HG03060 (cell line): ENCODE data around the gene PHF13.

Experiments used
- ATAC-seq: cut with Tn5 transposase; IDR thresholded peaks from one replicate; pipeline ENCODE4 v1.9.1; 2021; ENCODE audit warnings: low read depth, moderate number of reproducible peaks; ENCODE audit not compliant: unreplicated experiment

PHF13 gene

DNA sequence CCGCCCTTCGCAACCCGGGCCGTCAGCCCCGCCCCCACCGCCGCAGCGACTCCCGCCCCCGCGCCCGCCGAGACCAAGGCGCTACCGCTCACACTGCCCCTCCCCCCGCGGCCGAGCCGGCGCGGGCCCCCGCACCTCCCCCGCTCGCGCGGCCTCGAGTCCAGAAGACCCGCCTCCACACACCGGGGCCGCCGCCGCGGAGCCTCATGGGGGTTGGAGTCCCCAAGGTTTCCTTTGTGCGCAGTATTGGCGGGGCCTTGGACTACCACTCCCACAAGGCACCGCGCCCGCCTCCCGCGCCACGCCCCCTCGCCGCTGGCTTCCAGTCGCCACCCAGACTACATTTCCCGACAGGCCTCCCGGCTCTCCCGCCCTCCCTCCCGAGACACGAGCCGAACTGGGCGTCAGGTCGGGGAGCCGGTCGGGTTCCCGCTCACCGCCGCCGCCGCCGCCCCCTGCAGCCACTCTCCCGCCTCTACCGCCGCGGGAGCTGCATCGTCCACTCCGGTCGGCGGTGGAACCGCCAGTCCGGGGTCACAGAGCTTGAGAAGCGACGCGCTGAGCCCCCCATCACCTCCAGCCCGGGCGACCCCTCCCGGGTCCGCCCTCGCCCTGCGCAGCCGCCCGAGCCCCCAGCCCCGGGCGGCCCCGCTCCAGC is at the start of gene PHF13:
TSS of gene PHF13 (plus strand) at position 371 of the 658 bp plus-strand sequence. CDS start 336 bp downstream, outside the sequence.
- ATAC-seq, result peak; percentile 80

DNA sequence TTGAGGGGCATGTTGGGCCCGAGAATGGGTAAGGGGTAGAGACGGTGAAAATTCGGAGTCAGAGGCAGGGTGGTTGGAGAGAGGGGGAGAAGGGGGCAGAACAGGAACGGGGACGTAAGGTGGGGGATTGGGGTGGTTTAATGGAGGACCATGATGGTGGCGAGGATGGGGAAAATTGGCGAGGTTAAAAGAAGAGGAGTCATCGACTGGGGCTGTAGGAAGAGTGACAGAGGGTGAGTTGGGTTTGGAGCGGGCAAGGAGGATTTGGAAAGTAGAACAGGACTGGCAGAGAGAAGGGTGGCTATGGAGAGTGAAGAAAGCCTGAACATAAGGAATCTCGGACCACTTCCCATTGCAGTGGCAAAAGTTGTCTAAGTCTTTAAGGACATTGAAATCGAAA is 44.5 kb upstream of the PHF13 start:
- ATAC-seq, result no peak

DNA sequence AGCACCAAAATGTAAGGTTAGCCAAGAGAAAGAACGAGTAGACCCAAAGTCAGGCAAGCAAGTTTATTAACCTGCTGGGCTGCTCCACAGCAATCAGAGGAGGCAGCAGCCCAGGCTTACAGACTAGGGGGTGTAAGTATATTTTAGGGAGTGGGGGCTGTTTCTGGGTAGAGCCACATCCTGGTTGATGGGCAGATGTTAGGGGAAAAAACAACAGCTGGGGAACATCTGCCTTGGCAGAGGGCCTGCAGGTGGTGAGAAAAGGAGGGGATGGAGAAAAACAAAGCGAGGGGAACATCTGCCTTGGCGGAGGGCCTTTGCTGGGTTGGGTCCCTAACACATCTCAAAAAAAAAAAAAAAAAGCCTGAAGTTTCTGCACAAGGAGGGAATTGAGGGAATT is 43.4 kb upstream of the PHF13 start:
- no peak for ATAC-seq

DNA sequence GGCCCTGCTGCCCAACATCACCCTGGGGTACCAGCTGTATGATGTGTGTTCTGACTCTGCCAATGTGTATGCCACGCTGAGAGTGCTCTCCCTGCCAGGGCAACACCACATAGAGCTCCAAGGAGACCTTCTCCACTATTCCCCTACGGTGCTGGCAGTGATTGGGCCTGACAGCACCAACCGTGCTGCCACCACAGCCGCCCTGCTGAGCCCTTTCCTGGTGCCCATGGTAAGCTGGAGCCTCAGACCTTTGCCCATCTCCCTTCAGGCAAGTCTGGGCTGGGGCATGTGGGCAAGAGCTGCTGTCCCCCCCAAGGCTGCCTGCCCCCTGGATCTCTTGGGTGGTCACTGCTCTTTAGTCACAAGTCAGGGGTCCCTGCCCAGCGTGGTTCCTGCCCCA is 42.5 kb upstream of the PHF13 start:
- ATAC-seq, result no peak

DNA sequence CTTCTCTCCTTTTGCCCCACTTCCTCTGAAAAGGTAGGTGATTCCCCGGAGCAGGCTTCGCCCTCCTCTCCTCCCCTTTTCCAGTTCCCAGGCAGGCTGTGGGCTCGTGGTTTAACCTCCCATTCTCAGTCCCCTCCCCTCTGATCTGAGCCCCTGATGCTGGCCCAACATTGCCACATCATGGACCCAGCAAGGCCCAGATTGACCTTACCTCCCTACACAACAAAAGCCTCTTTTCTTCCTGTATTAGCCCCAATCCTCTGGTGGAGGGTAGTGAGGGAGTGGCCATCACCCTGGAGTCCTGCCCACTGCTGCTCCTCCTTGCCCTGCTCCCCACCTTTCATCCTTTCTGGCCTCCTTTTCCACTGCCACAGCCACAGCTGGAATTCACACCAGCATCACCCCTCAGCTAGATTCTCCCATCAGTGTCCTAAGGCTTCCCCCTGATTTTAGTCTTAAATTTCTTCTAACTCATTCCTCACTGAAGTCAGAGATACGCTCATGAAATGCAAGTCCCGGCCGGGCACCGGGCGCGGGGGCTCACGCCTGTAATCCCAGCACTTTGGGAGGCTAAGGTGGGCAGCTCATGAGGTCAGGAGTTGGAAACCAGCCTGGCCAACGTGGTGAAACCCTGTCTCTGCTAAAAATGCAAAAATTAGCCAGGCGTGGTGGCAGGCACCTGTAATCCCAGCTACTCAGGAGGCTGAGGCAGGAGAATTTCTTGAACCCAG is 40.7 kb upstream of the PHF13 start:
- no peak for ATAC-seq

DNA sequence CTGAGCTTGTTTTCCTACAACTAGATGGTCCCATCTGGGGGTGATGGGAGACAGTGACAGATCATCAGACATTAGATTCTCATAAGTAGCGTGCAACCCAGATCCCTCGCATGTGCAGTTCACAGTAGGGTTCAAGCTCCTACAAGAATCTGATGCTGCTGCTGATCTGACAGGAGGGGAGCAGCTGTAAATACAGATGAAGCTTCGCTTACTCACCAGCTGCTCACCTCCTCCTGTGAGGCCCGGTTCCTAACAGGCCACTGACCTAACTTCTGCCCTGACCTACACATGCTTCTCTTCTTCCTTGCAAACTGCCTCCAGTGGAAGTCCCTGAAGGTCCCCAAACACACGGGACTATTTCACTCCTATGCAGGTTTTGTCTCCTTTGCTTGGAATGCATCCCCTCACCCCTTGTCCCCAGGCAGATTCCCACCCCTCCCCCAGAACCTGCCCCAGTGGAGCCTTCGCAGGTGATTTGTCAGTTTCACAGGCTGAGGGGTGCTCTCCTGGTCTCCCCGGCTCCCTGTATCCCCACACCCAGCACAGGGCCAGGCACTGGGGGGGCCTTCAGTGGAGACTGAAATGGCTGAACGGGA is 39.4 kb upstream of the PHF13 start:
- no peak for ATAC-seq

DNA sequence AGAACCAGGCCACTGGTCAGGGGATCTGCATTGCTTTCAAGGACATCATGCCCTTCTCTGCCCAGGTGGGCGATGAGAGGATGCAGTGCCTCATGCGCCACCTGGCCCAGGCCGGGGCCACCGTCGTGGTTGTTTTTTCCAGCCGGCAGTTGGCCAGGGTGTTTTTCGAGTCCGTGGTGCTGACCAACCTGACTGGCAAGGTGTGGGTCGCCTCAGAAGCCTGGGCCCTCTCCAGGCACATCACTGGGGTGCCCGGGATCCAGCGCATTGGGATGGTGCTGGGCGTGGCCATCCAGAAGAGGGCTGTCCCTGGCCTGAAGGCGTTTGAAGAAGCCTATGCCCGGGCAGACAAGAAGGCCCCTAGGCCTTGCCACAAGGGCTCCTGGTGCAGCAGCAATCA is 38.7 kb upstream of the PHF13 start:
- no peak for ATAC-seq

DNA sequence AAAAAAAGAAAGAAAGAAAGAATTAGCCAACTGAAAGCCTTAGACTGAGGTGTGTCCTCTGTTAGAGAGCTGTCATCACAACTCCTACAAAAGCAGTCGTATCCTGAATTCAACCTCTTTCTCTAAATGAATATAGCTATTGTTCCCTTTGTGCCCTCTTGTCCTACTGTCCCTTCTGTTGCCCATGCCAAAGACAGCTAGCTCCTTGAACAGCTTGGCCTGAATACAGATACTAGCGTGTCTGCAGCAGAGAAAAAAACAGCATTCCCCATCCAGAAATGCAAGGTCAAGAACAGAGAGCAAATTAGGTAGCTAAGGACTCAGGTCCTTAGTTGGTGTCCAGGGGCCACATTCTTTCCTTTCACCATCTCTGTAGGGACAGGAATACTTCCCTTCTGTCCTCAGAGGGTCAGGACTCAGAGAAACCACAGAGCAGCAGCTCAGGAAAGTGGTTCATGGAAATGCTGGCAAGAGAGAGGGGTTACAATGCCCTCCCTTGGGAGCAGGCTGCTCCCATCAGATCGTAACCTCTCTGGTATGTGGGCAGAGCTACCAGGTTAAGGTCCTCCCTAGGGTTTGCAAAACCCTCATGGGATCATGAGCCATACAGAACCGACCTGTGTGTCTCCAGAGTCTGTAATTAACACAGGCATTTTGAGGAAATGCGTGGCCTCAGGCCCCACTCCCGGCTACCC is 35.6 kb upstream of the PHF13 start:
- ATAC-seq, result no peak

DNA sequence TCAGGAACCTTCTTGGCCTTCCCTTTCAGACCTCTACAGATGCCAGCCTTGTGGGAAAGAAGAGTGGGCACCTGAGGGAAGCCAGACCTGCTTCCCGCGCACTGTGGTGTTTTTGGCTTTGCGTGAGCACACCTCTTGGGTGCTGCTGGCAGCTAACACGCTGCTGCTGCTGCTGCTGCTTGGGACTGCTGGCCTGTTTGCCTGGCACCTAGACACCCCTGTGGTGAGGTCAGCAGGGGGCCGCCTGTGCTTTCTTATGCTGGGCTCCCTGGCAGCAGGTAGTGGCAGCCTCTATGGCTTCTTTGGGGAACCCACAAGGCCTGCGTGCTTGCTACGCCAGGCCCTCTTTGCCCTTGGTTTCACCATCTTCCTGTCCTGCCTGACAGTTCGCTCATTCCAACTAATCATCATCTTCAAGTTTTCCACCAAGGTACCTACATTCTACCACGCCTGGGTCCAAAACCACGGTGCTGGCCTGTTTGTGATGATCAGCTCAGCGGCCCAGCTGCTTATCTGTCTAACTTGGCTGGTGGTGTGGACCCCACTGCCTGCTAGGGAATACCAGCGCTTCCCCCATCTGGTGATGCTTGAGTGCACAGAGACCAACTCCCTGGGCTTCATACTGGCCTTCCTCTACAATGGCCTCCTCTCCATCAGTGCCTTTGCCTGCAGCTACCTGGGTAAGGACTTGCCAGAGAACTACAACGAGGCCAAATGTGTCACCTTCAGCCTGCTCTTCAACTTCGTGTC is 34.7 kb upstream of the PHF13 start:
- no peak for ATAC-seq

DNA sequence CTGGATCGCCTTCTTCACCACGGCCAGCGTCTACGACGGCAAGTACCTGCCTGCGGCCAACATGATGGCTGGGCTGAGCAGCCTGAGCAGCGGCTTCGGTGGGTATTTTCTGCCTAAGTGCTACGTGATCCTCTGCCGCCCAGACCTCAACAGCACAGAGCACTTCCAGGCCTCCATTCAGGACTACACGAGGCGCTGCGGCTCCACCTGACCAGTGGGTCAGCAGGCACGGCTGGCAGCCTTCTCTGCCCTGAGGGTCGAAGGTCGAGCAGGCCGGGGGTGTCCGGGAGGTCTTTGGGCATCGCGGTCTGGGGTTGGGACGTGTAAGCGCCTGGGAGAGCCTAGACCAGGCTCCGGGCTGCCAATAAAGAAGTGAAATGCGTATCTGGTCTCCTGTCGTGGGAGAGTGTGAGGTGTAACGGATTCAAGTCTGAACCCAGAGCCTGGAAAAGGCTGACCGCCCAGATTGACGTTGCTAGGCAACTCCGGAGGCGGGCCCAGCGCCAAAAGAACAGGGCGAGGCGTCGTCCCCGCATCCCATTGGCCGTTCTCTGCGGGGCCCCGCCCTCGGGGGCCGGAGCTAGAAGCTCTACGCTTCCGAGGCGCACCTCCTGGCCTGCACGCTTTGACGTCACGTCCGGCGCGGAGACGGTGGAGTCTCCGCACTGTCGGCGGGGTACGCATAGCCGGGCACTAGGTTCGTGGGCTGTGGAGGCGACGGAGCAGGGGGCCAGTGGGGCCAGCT is 34.0 kb upstream of the PHF13 start, which contains the start of gene ZBTB48:
TSS of gene ZBTB48 (plus strand) at position 621 of the 745 bp plus-strand sequence. CDS start 616 bp downstream, outside the sequence.
- peak; percentile 74 for ATAC-seq

DNA sequence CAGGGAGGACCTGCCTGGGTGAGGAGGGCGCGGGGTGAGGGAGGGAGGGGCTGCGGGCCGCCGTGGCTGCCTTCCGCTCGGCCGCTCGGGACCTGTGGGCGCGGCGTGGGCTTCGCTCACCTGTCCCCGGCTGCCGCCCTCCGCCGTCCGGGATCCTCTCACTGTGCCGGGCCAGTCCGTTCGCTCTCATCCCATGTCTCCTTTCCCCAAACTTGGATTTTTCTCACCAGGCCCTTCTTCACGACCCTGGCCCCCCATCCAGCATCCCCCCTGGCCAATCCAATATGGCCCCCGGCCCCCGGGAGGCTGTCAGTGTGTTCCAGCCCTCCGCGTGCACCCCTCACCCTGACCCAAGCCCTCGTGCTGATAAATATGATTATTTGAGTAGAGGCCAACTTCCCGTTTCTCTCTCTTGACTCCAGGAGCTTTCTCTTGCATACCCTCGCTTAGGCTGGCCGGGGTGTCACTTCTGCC is 33.4 kb upstream of the PHF13 start:
- no peak for ATAC-seq

DNA sequence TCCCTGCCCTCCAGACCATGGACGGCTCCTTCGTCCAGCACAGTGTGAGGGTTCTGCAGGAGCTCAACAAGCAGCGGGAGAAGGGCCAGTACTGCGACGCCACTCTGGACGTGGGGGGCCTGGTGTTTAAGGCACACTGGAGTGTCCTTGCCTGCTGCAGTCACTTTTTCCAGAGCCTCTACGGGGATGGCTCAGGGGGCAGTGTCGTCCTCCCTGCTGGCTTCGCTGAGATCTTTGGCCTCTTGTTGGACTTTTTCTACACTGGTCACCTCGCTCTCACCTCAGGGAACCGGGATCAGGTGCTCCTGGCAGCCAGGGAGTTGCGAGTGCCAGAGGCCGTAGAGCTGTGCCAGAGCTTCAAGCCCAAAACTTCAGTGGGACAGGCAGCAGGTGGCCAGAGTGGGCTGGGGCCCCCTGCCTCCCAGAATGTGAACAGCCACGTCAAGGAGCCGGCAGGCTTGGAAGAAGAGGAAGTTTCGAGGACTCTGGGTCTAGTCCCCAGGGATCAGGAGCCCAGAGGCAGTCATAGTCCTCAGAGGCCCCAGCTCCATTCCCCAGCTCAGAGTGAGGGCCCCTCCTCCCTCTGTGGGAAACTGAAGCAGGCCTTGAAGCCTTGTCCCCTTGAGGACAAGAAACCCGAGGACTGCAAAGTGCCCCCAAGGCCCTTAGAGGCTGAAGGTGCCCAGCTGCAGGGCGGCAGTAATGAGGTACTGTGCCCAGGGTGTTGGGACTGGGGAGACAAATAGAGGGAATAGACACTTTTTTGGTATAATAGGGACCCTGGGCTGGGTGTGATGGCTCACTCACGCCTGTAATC is 32.7 kb upstream of the PHF13 start:
- no peak for ATAC-seq

DNA sequence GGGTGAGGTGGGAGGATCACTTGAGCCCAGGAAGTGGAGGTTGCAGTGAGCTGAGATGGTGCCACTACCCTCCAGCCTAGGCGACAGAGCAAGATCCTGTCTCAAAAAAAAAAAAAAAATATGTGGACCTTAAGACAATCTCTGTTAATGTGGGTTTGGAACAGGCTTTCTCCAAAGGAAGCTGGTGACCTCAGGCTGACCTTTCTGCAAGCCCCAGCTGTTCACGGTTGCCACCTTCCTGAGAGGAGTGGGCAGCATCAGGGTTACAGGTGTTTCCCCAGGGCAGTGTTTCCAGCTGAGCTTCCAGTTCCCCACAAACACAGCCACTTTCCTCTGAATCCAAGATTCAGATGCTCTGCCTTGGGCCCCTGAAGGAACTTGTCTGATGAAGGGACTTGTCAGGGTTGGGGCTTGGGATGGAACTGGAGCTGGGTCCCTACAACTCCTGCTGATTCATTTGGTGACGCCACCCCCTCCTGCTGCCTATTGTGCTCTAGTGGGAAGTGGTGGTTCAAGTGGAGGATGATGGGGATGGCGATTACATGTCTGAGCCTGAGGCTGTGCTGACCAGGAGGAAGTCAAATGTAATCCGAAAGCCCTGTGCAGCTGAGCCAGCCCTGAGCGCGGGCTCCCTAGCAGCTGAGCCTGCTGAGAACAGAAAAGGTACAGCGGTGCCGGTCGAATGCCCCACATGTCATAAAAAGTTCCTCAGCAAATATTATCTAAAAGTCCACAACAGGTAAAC is 31.8 kb upstream of the PHF13 start:
- no peak for ATAC-seq

DNA sequence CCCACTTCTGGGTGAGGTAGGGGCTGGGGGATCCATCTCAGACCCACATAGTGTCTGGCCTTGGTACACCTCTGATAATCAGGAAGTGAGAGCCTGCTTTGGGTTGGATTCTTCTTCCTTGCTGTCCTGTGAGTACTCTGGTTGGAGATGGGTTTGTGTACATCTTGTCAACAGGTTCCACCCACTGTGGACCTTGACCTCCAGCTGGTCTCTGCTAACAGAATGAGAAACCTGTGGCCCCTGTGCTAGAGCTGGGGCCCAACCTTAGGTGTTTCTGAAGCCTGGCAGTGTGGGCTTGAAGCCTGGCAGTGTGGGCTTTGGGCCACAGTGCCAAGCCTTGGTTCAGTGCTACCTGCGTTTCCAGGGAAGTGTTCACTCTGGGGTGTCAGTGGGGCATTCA is 31.2 kb upstream of the PHF13 start:
- ATAC-seq, result no peak

DNA sequence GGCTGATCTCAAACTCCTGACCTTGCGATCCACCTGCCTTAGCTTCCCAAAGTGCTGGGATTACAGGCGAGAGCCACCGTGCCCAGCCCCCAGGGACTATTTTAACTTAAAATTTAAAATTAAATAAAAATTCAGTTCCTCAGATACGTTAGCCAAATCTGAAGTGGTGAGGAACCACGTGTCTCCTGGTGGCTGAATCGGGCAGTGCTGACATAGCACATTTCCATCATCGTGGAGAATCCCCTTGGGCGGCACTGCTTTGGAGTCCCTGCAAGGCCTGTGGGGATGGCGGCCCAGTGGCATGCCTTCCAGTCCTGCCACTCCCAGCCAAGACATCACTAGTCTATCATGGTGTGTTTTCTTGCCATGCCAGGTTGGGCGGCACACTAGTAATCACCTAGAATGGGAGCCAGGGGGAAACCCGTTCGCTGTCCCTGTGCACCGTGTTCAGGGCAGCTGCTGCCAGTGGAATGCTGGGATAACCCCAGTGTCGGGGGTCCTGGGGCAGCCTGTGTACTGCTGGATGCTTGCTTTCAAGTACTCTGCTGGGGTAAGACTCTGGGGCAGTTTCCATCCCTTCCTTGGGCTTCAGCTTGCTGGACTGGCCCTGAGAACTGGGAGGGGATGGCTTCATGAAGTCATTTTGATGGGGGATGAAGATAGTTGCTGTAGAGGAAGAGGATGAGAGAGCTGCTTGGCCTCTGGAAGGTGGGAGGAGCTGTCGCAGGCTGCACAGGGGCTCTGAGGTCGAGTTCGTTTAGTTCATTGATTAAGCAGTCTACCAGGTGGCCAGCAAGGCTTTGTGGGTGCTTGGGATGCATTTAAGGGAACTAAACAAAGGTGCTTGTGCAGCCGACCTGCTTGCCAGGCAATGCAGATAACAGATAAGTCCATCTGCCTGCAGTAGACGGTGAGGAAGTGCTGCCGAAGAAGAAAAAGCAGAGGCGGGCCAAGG is 29.1 kb upstream of the PHF13 start:
- ATAC-seq, result no peak

DNA sequence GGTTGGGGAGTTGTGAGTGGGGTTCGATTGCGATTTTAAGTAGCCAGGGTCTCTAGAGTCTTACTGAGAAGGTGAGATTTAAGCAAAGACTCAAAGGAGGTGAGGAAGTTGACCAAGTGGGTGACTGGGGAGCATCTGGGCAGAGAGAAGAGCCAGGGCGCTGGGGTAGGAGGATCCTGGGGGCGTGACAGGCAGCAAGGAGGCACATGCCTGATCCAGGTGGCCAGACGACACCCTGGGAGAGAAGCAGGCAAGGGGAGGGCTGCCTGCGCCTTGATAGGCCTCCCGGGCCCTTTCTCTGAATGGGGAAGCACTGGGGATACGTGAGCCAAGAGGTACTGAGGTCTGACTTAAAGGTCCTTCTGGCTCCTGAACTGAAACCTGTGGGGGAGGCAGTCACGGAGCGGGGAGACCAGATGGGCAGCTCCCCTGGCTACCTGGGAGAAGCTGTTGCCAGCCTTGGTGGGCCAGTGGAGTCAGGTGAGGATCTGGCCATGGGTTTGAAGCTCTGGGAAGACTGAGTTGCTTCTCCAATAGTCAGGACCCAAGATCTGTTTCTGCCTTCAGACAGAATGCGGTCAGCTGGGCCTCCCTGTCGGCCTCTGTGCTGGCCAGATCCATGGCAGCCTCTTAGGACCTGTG is 28.3 kb upstream of the PHF13 start:
- ATAC-seq, result no peak

DNA sequence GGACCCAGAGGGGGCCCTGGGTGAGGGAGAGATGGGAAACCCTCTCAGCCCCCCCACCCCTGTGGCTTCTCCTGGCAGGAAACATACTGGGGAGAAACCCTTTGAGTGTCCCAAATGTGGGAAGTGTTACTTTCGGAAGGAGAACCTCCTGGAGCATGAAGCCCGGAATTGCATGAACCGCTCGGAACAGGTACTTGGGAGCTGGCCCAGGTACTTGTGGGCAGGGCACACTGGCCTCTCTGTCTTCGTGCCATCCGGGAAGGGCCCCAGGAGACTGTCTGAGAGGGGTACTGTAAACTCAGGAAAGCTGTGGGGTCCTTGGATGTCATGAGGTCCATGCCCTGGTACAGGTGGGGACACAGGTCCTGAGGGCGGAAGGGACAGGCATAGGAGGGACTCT is 27.7 kb upstream of the PHF13 start:
- no peak for ATAC-seq
